Thyroid gland (tissue), 4 donors: ENCODE data around the gene ADAM30. TPM values are rescaled to one million over a fixed set of nuclear protein-coding genes. Genes with fewer than 3 reads are reported as not detected.

Experiments
- DNase-seq, 2 donors: peaks; one replicate each; pipeline ENCODE4 v3.0.0-alpha.2; 2019
- H3K27ac ChIP-seq, 3 donors: fragments of 200-600 bp; sonication (generic); 1 replicate in 2 of 3; 2 replicates in 1 of 3; pipeline ENCODE4 v1.5.1; 2016 to 2019; ENCODE audit warnings: mild to moderate bottlenecking in 1 of 3, moderate library complexity in 1 of 3
- H3K27me3 ChIP-seq: fragments of 200-600 bp; sonication (generic); one replicate; pipeline ENCODE4 v1.5.1; 2019
- H3K36me3 ChIP-seq, 2 donors: fragments of 200-600 bp; sonication (generic); one replicate each; pipeline ENCODE4 v1.5.1; 2016 to 2019
- H3K4me1 ChIP-seq, 2 donors: fragments of 200-600 bp; sonication (generic); one replicate each; pipeline ENCODE4 v1.5.1; 2017 to 2019
- H3K4me3 ChIP-seq, 3 donors: fragments of 200-600 bp; sonication (generic); replicated peaks in 1 of 3; 1 replicate in 2 of 3; 2 replicates in 1 of 3; pipeline ENCODE4 v1.5.1; 2016; ENCODE audit warnings: mild to moderate bottlenecking in 1 of 3
- H3K9me3 ChIP-seq: fragments of 200-600 bp; sonication (generic); one replicate; pipeline ENCODE4 v1.5.1; 2017
- CTCF ChIP-seq, 6 experiments: fragments of 200-600 bp in 3 of 6; fragments of 450-650 bp in 3 of 6; sonication (generic) in 3 of 6; IDR thresholded peaks; one replicate each; pipeline ENCODE4 v1.5.1; 2016 to 2019; ENCODE audit warnings: antibody characterized with exemption in 6 of 6, mild to moderate bottlenecking in 2 of 6, inconsistent platforms in 1 of 6, moderate library complexity in 1 of 6
- POLR2A ChIP-seq, 2 donors: fragments of 450-650 bp; IDR thresholded peaks; one replicate each; pipeline ENCODE4 v1.6.1; 2017; ENCODE audit warnings: antibody characterized with exemption in 2 of 2, mild to moderate bottlenecking in 2 of 2, moderate library complexity in 1 of 2
- WGBS, 2 donors: methylation state at CpG; one replicate each; pipeline ENCODE4 v1.1.5; 2017; 5-methylcytosine and 5-hydroxymethylcytosine counted together
- intact Hi-C: fragments of 100-400 bp; cut with DNase I; formaldehyde crosslinking; loops from one replicate; pipeline ENCODE4 v1.15.1; 2023
- total RNA-seq, 4 donors: library from RNA; depleted of rRNA; stranded (reverse); fragments of >200 nt; gene quantifications; one replicate each; pipeline ENCODE4 v1.2.3, GENCODE V29; 2016

ADAM30 gene
- total RNA-seq, 4 donors from 2014 or later: 0.13 TPM; not detected in 3

GRCh38 chr1:119873135-119874015 is 22.9 kb downstream of the ADAM30 start:
- 80 to 83% methylated on average over 4 of the region's 4 CpGs for WGBS, 2 donors
- intact Hi-C loops: no loop called here
- H3K27ac ChIP-seq: no peak overlapping the region
- DNase-seq: peak; percentile 32 to 36
- no peaks in the 10 kb centered on the region for H3K27me3 ChIP-seq
- H3K36me3 ChIP-seq: no peaks in the 10 kb centered on the region
- TF ChIP-seq CTCF (IDR thresholded peaks at IDR 0.05) (no peak), POLR2A (IDR thresholded peaks at IDR 0.05) (no peak)
- H3K4me1 ChIP-seq: peaks cover 6 to 9% of the 10 kb centered on the region in 2 donors
- H3K4me3 ChIP-seq: no peak overlapping the region
- H3K9me3 ChIP-seq: no peaks in the 10 kb centered on the region

GRCh38 chr1:119871881-119872280 is 24.4 kb downstream of the ADAM30 start:
- WGBS, 2 donors: 86 to 91% methylated on average over 4 of the region's 4 CpGs
- intact Hi-C loops: no loop called here

GRCh38 chr1:119870917-119871596 is 25.3 kb downstream of the ADAM30 start:
- 44 to 56% methylated on average over 17 to 20 of the region's 20 CpGs for WGBS, 2 donors
- Histone ChIP-seq H3K4me3 (no peak overlapping the region), H3K27ac (no peak overlapping the region), H3K27me3 (no peaks in the 10 kb centered on the region), H3K4me1 (peaks cover 6 to 9% of the 10 kb centered on the region in 2 donors), H3K36me3 (no peaks in the 10 kb centered on the region), H3K9me3 (no peaks in the 10 kb centered on the region)
- intact Hi-C loops: no loop called here
- no peak for TF ChIP-seq POLR2A (IDR thresholded peaks at IDR 0.05)
- peak; percentile 78 to 97 (median 86) for TF ChIP-seq CTCF (IDR thresholded peaks at IDR 0.05)
- peak; percentile 80 to 81 for DNase-seq

More at GRCh38 chr1:119871881-119872280, 24.4 kb downstream of the ADAM30 start:
- no peak for TF ChIP-seq POLR2A (IDR thresholded peaks at IDR 0.05)
- TF ChIP-seq CTCF (IDR thresholded peaks at IDR 0.05): no peak
- DNase-seq: no peak
- Histone ChIP-seq H3K9me3 (no peaks in the 10 kb centered on the region), H3K27ac (no peak overlapping the region), H3K4me3 (no peak overlapping the region), H3K4me1 (peaks cover 6 to 9% of the 10 kb centered on the region in 2 donors), H3K27me3 (no peaks in the 10 kb centered on the region), H3K36me3 (no peaks in the 10 kb centered on the region)

GRCh38 chr1:119869995-119870394 is 26.3 kb downstream of the ADAM30 start:
- H3K4me1 ChIP-seq: peaks cover 6 to 9% of the 10 kb centered on the region in 2 donors
- H3K9me3 ChIP-seq: no peaks in the 10 kb centered on the region
- TF ChIP-seq CTCF (IDR thresholded peaks at IDR 0.05): no peak
- no peak for TF ChIP-seq POLR2A (IDR thresholded peaks at IDR 0.05)
- no peaks in the 10 kb centered on the region for H3K36me3 ChIP-seq
- no peaks in the 10 kb centered on the region for H3K27me3 ChIP-seq
- intact Hi-C loops: no loop called here
- H3K4me3 ChIP-seq: no peak overlapping the region
- no peak overlapping the region for H3K27ac ChIP-seq
- WGBS, 2 donors: 72 to 83% methylated on average over 1 of the region's 1 CpG
- no peak for DNase-seq

GRCh38 chr1:119868176-119868575 is 28.1 kb downstream of the ADAM30 start:
- H3K4me3 ChIP-seq: no peak overlapping the region
- H3K4me1 ChIP-seq: peaks cover 0 to 6% of the 10 kb centered on the region in 2 donors
- H3K36me3 ChIP-seq: no peaks in the 10 kb centered on the region
- H3K27me3 ChIP-seq: no peaks in the 10 kb centered on the region
- no peaks in the 10 kb centered on the region for H3K9me3 ChIP-seq
- WGBS, 2 donors: 88 to 91% methylated on average over 2 of the region's 2 CpGs
- intact Hi-C loops: no loop called here
- H3K27ac ChIP-seq: no peak overlapping the region
- no peak for DNase-seq
- TF ChIP-seq CTCF (IDR thresholded peaks at IDR 0.05) (no peak), POLR2A (IDR thresholded peaks at IDR 0.05) (no peak)
